K562 (cell line): Measurements from ENCODE around the gene GATAD1. TPM values are rescaled to one million over a fixed set of nuclear protein-coding genes. Genes with fewer than 3 reads are reported as not detected.

Source experiments
- ARID2 ChIP-seq: fragments of 450-650 bp; IDR thresholded peaks from 2 replicates; pipeline ENCODE4 v1.6.1; 2017; ENCODE audit warnings: antibody characterized with exemption, mild to moderate bottlenecking
- CHD1 ChIP-seq: fragments of 200-600 bp; sonication (generic); IDR thresholded peaks from one replicate; pipeline ENCODE4 v1.6.1; 2012; ENCODE audit warnings: mild to moderate bottlenecking, moderate library complexity, low read length, inconsistent platforms
- CSDE1 ChIP-seq, 2 experiments: fragments of 450-650 bp; IDR thresholded peaks; 2 replicates each; pipeline ENCODE4 v1.6.1; 2016; ENCODE audit warnings: mild to moderate bottlenecking in 1 of 2
- ETS1 ChIP-seq: conservative IDR thresholded peaks from 2 replicates; pipeline ENCODE4 v1.6.1; 2011; ENCODE audit warnings: low read depth, mild to moderate bottlenecking, low read length; ENCODE audit not compliant: control insufficient read depth
- FOSL1 ChIP-seq: fragments of 200-800 bp; sonication (Bioruptor generic); conservative IDR thresholded peaks from 2 replicates; pipeline ENCODE4 v1.6.1; 2016; ENCODE audit warnings: missing genetic modification characterization, missing compliant biosample characterization
- FOXJ3 ChIP-seq: sonication (generic); formaldehyde crosslinking; IDR thresholded peaks from 2 replicates; pipeline ENCODE4 v1.4.0; 2020; ENCODE audit warnings: mild to moderate bottlenecking, missing genetic modification reagents
- GATAD2A ChIP-seq: fragments of 450-650 bp; IDR thresholded peaks from 2 replicates; pipeline ENCODE4 v1.6.1; 2017
- GMEB1 ChIP-seq: fragments of 250-450 bp; sonication (Bioruptor Pico); IDR thresholded peaks from 2 replicates; pipeline ENCODE4 v1.4.0; 2020; ENCODE audit warnings: mild to moderate bottlenecking
- HBP1 ChIP-seq: fragments of 450-650 bp; formaldehyde crosslinking; IDR thresholded peaks from 2 replicates; pipeline ENCODE4 v1.4.0; 2022; ENCODE audit warnings: missing genetic modification characterization
- HDGF ChIP-seq: fragments of 450-650 bp; IDR thresholded peaks from 2 replicates; pipeline ENCODE4 v1.6.1; 2016
- KDM1A ChIP-seq, 2 experiments: fragments of 450-650 bp; IDR thresholded peaks; 2 replicates each; pipeline ENCODE4 v1.6.1; 2016; ENCODE audit warnings: mild to moderate bottlenecking in 2 of 2
- NCOR1 ChIP-seq: fragments of 450-650 bp; IDR thresholded peaks from 2 replicates; pipeline ENCODE4 v1.6.1; 2016; ENCODE audit warnings: mild to moderate bottlenecking, moderate library complexity
- PHF20 ChIP-seq: fragments of 450-650 bp; IDR thresholded peaks from 2 replicates; pipeline ENCODE4 v1.6.1; 2018; ENCODE audit not compliant: partially characterized antibody
- POLR3G ChIP-seq: IDR thresholded peaks from 2 replicates; pipeline ENCODE4 v1.6.1; 2011; ENCODE audit not compliant: insufficient read length, insufficient replicate concordance; ENCODE audit errors: extremely low read depth
- PTRF ChIP-seq: fragments of 450-650 bp; IDR thresholded peaks from 2 replicates; pipeline ENCODE4 v1.6.1; 2016; ENCODE audit warnings: mild to moderate bottlenecking, missing genetic modification characterization, missing compliant biosample characterization
- RHOXF2B ChIP-seq: fragments of 250-450 bp; sonication (Bioruptor Pico); conservative IDR thresholded peaks from 2 replicates; pipeline ENCODE4 v1.5.1; 2021
- SMAD2 ChIP-seq: fragments of 150-350 bp; IDR thresholded peaks from 2 replicates; pipeline ENCODE4 v1.6.1; 2014; ENCODE audit warnings: low read depth, mild to moderate bottlenecking, low read length
- SOX6 ChIP-seq: fragments of 450-650 bp; IDR thresholded peaks from 2 replicates; pipeline ENCODE4 v1.6.1; 2014; ENCODE audit warnings: mild to moderate bottlenecking
- SRSF7 ChIP-seq: fragments of 200-400 bp; formaldehyde crosslinking; optimal IDR thresholded peaks from 2 replicates; pipeline ENCODE3; 2017; ENCODE audit warnings: mild to moderate bottlenecking, low read depth, low read length
- TFAM ChIP-seq: fragments of 250-450 bp; sonication (Bioruptor Pico); conservative IDR thresholded peaks from 2 replicates; pipeline ENCODE4 v1.5.0; 2021; ENCODE audit warnings: mild to moderate bottlenecking, moderate library complexity
- THRAP3 ChIP-seq: fragments of 450-650 bp; IDR thresholded peaks from 2 replicates; pipeline ENCODE4 v1.6.1; 2016; ENCODE audit warnings: mild to moderate bottlenecking, inconsistent platforms, borderline replicate concordance
- USF1 ChIP-seq: sonication (generic); formaldehyde crosslinking; IDR thresholded peaks from 2 replicates; pipeline ENCODE4 v1.9.0; 2022; ENCODE audit warnings: mild to moderate bottlenecking, missing genetic modification reagents
- YBX1 ChIP-seq: fragments of 450-650 bp; IDR thresholded peaks from 2 replicates; pipeline ENCODE4 v1.7.1; 2016; ENCODE audit warnings: mild to moderate bottlenecking
- ZBTB8A ChIP-seq: fragments of 450-650 bp; IDR thresholded peaks from 2 replicates; pipeline ENCODE4 v1.6.1; 2018; ENCODE audit warnings: mild to moderate bottlenecking, moderate library complexity; ENCODE audit not compliant: partially characterized antibody
- ZNF589 ChIP-seq: fragments of 200-800 bp; sonication (Bioruptor generic); IDR thresholded peaks from 2 replicates; pipeline ENCODE4 v1.6.1; 2016; ENCODE audit warnings: low read depth, missing genetic modification characterization, missing compliant biosample characterization
- ZNF639 ChIP-seq, 2 experiments: fragments of 200-800 bp in 1 of 2; sonication (Bioruptor generic) in 1 of 2; sonication (generic) in 1 of 2; formaldehyde crosslinking in 1 of 2; IDR thresholded peaks in 1 of 2; conservative IDR thresholded peaks in 1 of 2; 2 replicates each; pipeline versions ENCODE4 v1.5.0 to v1.6.1; 2016 to 2020; ENCODE audit warnings: missing compliant biosample characterization in 1 of 2, missing genetic modification characterization in 1 of 2, missing genetic modification reagents in 1 of 2
- polyA plus RNA-seq, 8 experiments: library from polyadenylated mRNA; depleted of rRNA in 4 of 8; stranded (reverse) in 5 of 8; unstranded in 3 of 8; fragments of >200 nt; fragmentation: Nextera tagmentation in 2 of 8; fragmentation: Illumina TruSeq in 1 of 8; extraction: Ambion mirVana in 2 of 8; extraction: Trizol in 1 of 8; gene quantifications; 2 replicates each; pipeline versions ENCODE4 v1.2.1 to v1.2.3, GENCODE V29; 2011 to 2014; ENCODE audit warnings: inconsistent platforms in 1 of 8, missing spikeins in 1 of 8
- total RNA-seq, 7 experiments: library from RNA; depleted of rRNA in 6 of 7; stranded (reverse); fragments of >200 nt in 6 of 7; fragmentation: Illumina TruSeq in 2 of 7; extraction: Trizol in 2 of 7; gene quantifications; 2 replicates each; pipeline versions ENCODE4 v1.2.1 to v1.2.3, GENCODE V29; 2011 to 2021; ENCODE audit warnings: low replicate concordance in 1 of 7

GATAD1 gene
- total and polyA plus RNA-seq, 9 of the 15 experiments (the other 6 are each of a cell fraction or from before 2014, with no cell fraction given) = 9.3 to 67.7 (median 34.3) TPM

GRCh38 chr7:92423710-92424131 lies 23.6 kb upstream of the GATAD1 start (continued):
- no peak for TF ChIP-seq PTRF (tag)
- no peak for TF ChIP-seq ETS1
- TF ChIP-seq ZNF589 (CRISPR knock-in tag) = no peak
- TF ChIP-seq HBP1 (CRISPR knock-in tag) = peak; percentile 97
- TF ChIP-seq SMAD2 = no peak
- no peak for TF ChIP-seq SOX6
- TF ChIP-seq GMEB1 (CRISPR knock-in tag) = no peak
- peak; percentile 67; the same call in 1 of the 2 replicates for TF ChIP-seq ARID2
- TF ChIP-seq NCOR1 = no peak
- TF ChIP-seq USF1 = no peak
- TF ChIP-seq HDGF = peak; percentile 99
- no peak for TF ChIP-seq CHD1
- TF ChIP-seq THRAP3 = peak; percentile 84; the same call in 1 of the 2 replicates
- no peak for TF ChIP-seq ZBTB8A
- peak in 1 of 2 experiments; percentile 87; a peak in 2 of 4 replicates for TF ChIP-seq CSDE1 (IDR thresholded peaks at IDR 0.05)
- no peak for TF ChIP-seq TFAM (CRISPR knock-in tag)
- no peak for TF ChIP-seq FOXJ3 (CRISPR knock-in tag)
- no peak for TF ChIP-seq FOSL1 (tag)
- no peak for TF ChIP-seq KDM1A (IDR thresholded peaks at IDR 0.05)
- no peak for TF ChIP-seq GATAD2A
- TF ChIP-seq YBX1 = peak; percentile 47; the same call in 1 of the 2 replicates
- no peak for TF ChIP-seq RHOXF2B (CRISPR knock-in tag)
- peak; percentile 46 for TF ChIP-seq PHF20
- TF ChIP-seq ZNF639 (CRISPR knock-in tag; conservative IDR thresholded peaks at IDR 0.05 in 1 of 2, IDR thresholded peaks at IDR 0.05 in 1 of 2) = no peak
- TF ChIP-seq SRSF7 = no peak
- no peak for TF ChIP-seq POLR3G
